ENCODE measurements around the gene B4GALT6. TPM values are rescaled to one million over a fixed set of nuclear protein-coding genes. Genes with fewer than 3 reads are reported as not detected.

The B4GALT6 gene
- total RNA-seq, 6 donors from 2014 or later: 0.55 to 3.4 (median 1.8) TPM; not detected in 1

DNA sequence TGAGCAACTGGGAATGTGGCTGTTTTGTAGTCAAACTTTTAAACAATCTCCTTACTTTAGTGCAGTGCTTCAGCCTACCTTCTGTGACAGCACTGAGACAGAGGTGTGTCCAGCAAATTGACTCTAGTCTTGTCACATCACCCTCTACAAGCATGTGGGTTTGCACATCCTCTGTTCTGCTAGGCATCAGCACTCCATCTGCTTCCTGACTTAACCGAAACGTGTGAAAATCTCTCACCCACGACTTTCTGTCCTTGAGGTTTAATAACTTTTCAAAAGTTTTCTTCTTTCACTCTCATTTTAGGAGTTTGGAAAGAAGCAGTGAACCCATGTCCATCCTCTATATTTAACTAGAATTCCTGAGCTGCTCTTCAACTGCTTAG is 50.1 kb downstream of the B4GALT6 start:
- Histone ChIP-seq H3K4me3 (no peak overlapping the region), H3K36me3 (no peaks in the 10 kb centered on the region), H3K9me3 (no peaks in the 10 kb centered on the region), H3K4me1 (no peaks in the 10 kb centered on the region), H3K27ac (no peak overlapping the region), H3K27me3 (no peaks in the 10 kb centered on the region)
- no peak for DNase-seq
- no peak for ATAC-seq (ENCODE audit: low FRiP score in 2 of 2)
- WGBS, 2 donors: 57 to 67% methylated on average over 3 of the region's 3 CpGs
- TF ChIP-seq POLR2A (IDR thresholded peaks at IDR 0.05): no peak
- TF ChIP-seq EP300 (IDR thresholded peaks at IDR 0.05): no peak
- TF ChIP-seq, protein P1, sequence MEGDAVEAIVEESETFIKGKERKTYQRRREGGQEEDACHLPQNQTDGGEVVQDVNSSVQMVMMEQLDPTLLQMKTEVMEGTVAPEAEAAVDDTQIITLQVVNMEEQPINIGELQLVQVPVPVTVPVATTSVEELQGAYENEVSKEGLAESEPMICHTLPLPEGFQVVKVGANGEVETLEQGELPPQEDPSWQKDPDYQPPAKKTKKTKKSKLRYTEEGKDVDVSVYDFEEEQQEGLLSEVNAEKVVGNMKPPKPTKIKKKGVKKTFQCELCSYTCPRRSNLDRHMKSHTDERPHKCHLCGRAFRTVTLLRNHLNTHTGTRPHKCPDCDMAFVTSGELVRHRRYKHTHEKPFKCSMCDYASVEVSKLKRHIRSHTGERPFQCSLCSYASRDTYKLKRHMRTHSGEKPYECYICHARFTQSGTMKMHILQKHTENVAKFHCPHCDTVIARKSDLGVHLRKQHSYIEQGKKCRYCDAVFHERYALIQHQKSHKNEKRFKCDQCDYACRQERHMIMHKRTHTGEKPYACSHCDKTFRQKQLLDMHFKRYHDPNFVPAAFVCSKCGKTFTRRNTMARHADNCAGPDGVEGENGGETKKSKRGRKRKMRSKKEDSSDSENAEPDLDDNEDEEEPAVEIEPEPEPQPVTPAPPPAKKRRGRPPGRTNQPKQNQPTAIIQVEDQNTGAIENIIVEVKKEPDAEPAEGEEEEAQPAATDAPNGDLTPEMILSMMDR (IDR thresholded peaks at IDR 0.05): no peak
- no peak for TF ChIP-seq POLR2AphosphoS5 (IDR thresholded peaks at IDR 0.05)

DNA sequence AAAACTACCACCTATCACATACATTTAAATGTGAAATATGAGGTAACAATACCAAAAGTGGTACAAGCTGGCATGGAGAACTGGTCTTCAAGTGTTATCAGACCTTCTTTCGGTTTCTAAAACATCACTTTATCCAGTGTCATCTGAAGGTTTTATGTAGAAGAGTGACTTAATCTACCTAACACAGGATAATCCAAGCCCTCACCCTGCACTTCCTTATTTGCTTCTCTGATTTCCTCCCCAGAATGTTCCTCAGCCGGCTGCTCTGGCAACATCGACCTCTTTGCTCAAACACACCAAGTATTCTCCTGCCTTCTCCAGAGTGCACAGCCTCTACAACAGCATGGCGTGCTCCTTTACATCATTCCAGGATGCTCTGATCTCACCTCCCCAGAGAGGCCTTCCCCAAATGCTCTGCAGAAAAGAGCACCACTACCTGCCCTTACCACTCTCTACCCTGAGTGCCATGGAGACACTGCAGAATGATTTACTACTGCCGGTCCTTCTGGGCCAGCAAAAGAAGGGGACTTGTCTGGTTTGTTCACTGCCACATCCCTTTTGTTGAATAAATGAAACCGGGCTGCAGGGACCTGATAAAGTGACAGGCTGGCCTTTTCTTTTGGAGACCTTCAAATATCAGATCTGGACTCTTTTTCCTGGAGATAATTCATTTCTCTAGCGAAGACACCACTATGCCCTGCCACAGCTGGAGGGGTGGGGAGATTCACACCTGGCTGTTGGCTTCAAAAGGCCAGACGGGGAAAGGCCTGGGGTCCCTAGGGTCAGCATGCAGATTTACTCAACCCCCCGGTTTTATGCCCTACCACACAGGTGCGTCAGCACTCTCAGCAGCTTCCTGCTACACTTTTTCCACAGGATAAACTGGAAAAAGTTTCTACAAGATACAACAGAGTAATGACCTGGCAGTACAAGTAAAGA is 50.7 kb downstream of the B4GALT6 start:
- Histone ChIP-seq H3K9me3 (no peaks in the 10 kb centered on the region), H3K27ac (no peak overlapping the region), H3K27me3 (no peaks in the 10 kb centered on the region), H3K36me3 (no peaks in the 10 kb centered on the region), H3K4me1 (no peaks in the 10 kb centered on the region), H3K4me3 (no peak overlapping the region)
- ATAC-seq (ENCODE audit: low FRiP score in 2 of 2) (no peak), DNase-seq (no peak)
- 62 to 67% methylated on average over 10 of the region's 10 CpGs for WGBS, 2 donors
- TF ChIP-seq, protein P1 (IDR thresholded peaks at IDR 0.05): no peak
- TF ChIP-seq EP300 (IDR thresholded peaks at IDR 0.05) (no peak), POLR2A (IDR thresholded peaks at IDR 0.05) (no peak), POLR2AphosphoS5 (IDR thresholded peaks at IDR 0.05) (no peak)

DNA sequence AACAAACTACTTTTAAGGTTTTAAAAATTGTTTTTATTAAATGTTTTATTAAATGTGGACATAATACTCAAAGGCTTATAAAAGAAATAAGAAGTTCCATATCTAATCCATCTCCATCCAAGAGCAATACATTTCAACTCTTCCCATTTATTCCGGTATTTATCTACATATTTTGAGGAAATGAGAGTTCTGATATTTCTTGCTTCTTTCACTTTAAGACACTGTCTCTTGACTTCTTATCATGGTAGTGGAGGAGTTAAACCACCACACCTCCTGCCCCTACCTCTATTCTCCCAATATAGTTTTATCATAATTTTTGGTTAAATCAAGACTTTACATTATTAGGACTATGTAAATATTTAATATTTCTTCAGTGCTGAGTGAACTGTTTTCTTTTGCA is 52.0 kb downstream of the B4GALT6 start:
- no peaks in the 10 kb centered on the region for H3K27me3 ChIP-seq
- DNase-seq (no peak), ATAC-seq (ENCODE audit: low FRiP score in 2 of 2) (no peak)
- no peak overlapping the region for H3K27ac ChIP-seq
- 83 to 94% methylated on average over 1 of the region's 1 CpG for WGBS, 2 donors
- no peaks in the 10 kb centered on the region for H3K9me3 ChIP-seq
- no peaks in the 10 kb centered on the region for H3K4me1 ChIP-seq
- no peak for TF ChIP-seq POLR2AphosphoS5 (IDR thresholded peaks at IDR 0.05)
- H3K36me3 ChIP-seq: no peaks in the 10 kb centered on the region
- no peak overlapping the region for H3K4me3 ChIP-seq

DNA sequence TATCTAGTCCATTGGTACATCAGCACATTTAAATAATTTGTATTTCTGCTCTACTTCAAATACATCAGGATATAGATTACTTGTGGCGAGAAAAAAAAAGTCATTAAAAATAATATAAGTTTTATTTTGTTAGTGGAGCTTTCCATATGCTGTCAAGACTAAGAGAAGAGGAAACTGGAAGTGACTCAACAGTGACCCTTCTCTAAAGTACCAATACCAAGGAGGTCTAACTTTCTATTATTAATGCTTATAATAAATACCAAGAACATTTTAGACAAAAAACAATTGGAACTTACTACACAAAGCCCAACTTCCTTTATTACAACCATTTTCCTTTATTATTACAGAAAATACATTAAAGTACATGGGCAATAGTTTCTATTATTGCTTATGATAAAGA is 52.9 kb downstream of the B4GALT6 start:
- Histone ChIP-seq H3K4me1 (no peaks in the 10 kb centered on the region), H3K36me3 (no peaks in the 10 kb centered on the region), H3K4me3 (no peak overlapping the region), H3K27ac (no peak overlapping the region), H3K9me3 (no peaks in the 10 kb centered on the region), H3K27me3 (no peaks in the 10 kb centered on the region)
- ATAC-seq (ENCODE audit: low FRiP score in 2 of 2) (no peak), DNase-seq (no peak)
- 100% methylated on average over 1 of the region's 1 CpG for WGBS, 2 donors
- TF ChIP-seq, protein P1 (IDR thresholded peaks at IDR 0.05): no peak
- no peak for TF ChIP-seq POLR2AphosphoS5 (IDR thresholded peaks at IDR 0.05)
- no peak for TF ChIP-seq EP300 (IDR thresholded peaks at IDR 0.05)
- no peak for TF ChIP-seq POLR2A (IDR thresholded peaks at IDR 0.05)

DNA sequence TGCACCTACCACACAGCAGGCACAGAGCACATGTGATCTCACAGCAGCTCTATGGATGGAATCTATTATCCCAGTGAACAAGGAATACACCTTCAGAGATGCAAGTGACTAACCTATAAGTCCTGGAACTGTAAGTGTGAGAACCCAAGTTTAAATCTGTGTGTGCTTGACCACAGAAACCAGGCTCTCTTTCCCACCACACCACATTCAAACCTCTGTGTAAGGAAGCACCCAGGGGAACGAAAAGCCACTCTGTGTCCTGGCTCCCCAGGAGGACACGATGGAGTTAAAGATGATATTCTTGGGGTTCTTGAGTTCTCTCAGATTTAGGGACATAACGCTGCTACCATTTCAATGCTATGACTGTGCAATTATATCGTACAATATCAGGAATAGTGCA is 53.8 kb downstream of the B4GALT6 start:
- Histone ChIP-seq H3K4me3 (no peak overlapping the region), H3K9me3 (no peaks in the 10 kb centered on the region), H3K27me3 (no peaks in the 10 kb centered on the region), H3K27ac (no peak overlapping the region), H3K4me1 (no peaks in the 10 kb centered on the region), H3K36me3 (no peaks in the 10 kb centered on the region)
- ATAC-seq (ENCODE audit: low FRiP score in 2 of 2) (no peak), DNase-seq (no peak)
- TF ChIP-seq EP300 (IDR thresholded peaks at IDR 0.05) (no peak), POLR2A (IDR thresholded peaks at IDR 0.05) (no peak), POLR2AphosphoS5 (IDR thresholded peaks at IDR 0.05) (no peak)
- TF ChIP-seq, protein P1 (IDR thresholded peaks at IDR 0.05): no peak
- 91 to 96% methylated on average over 4 of the region's 4 CpGs for WGBS, 2 donors

Data from upper lobe of left lung (tissue), 6 donors.